ENCODE results near the gene PAIP2B.

DNA sequence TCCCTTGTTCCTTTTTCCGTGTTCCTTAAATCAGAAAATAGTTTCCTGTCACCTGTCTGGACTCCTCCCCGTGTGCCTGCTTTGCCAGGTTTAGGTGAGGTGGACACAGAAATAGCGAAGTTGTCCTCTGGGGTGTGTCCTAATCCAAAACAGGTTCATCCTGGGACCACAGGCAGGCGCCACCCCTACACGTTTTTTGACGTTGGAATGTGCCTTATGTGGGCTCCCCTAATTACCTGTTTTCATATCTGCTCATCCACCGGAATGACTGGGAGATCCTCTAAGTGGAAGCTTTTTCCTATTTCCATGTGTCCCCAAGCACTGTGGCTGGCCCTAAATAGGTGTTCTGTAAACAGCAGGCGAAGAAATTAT lies 49.0 kb upstream of the PAIP2B start:
- TF ChIP-seq POLR2A (IDR thresholded peaks at IDR 0.05; ENCODE audit: low read depth, low read length) (no peak), POLR2AphosphoS5 (IDR thresholded peaks at IDR 0.05; ENCODE audit: low read depth, low read length) (no peak), TAF1 (IDR thresholded peaks at IDR 0.05; ENCODE audit: low read depth, low read length) (no peak), POU2F2 (IDR thresholded peaks at IDR 0.05; ENCODE audit: low read depth, low read length) (no peak), SPI1 (IDR thresholded peaks at IDR 0.05; ENCODE audit: low read depth, low read length) (no peak)

All from GM12891 (cell line).